Peyer's patch (tissue), 4 donors: ENCODE data around the gene SLC25A22.

ENCODE experiments used
- CTCF ChIP-seq, 6 experiments: fragments of 450-650 bp in 4 of 6; fragments of 200-600 bp in 2 of 6; sonication (generic) in 1 of 6; IDR thresholded peaks; one replicate each; pipeline ENCODE4 v1.5.1; 2017 to 2019; ENCODE audit warnings: antibody characterized with exemption in 6 of 6, mild to moderate bottlenecking in 3 of 6, moderate library complexity in 1 of 6
- POLR2A ChIP-seq, 2 donors: fragments of 450-650 bp; IDR thresholded peaks; one replicate each; pipeline ENCODE4 v1.5.1; 2017; ENCODE audit warnings: antibody characterized with exemption in 2 of 2, mild to moderate bottlenecking in 2 of 2, moderate library complexity in 2 of 2

GRCh38 chr11:802018-802617 lies 4.0 kb upstream of the SLC25A22 start:
- TF ChIP-seq CTCF (IDR thresholded peaks at IDR 0.05) (no peak), POLR2A (IDR thresholded peaks at IDR 0.05) (no peak)
